Omental fat pad (tissue), 4 donors: ENCODE results near the gene MOAP1. TPM values are rescaled to one million over a fixed set of nuclear protein-coding genes. Genes with fewer than 3 reads are reported as not detected.
"Not testable (repeated sequence)": the region's sequence is repeated elsewhere in the genome, so short reads cannot be mapped to it uniquely, and the experiment has no call there.

Experiments used
- ATAC-seq: fragments of 150-250 bp; one replicate; pipeline ENCODE4 v1.9.1; 2016; ENCODE audit warnings: mild to moderate bottlenecking, moderate library complexity; ENCODE audit not compliant: low FRiP score
- DNase-seq: peaks from one replicate; pipeline ENCODE4 v3.0.0-alpha.2; 2019; ENCODE audit warnings: low spot score
- total RNA-seq, 4 donors: library from RNA; depleted of rRNA; stranded (reverse); fragments of >200 nt; gene quantifications; one replicate each; pipeline ENCODE4 v1.1.0, GENCODE V29; 2016
- TF ChIP-seq, protein P1 (sequence below), 3 donors: fragments of 450-650 bp; IDR thresholded peaks; one replicate each; pipeline ENCODE4 v1.5.1; 2016 to 2017; ENCODE audit warnings: antibody characterized with exemption in 3 of 3, mild to moderate bottlenecking in 3 of 3, moderate library complexity in 2 of 3

MOAP1 gene, protein sequence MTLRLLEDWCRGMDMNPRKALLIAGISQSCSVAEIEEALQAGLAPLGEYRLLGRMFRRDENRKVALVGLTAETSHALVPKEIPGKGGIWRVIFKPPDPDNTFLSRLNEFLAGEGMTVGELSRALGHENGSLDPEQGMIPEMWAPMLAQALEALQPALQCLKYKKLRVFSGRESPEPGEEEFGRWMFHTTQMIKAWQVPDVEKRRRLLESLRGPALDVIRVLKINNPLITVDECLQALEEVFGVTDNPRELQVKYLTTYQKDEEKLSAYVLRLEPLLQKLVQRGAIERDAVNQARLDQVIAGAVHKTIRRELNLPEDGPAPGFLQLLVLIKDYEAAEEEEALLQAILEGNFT
- 10 to 100 TPM; 18.0 to 29.6 (median 24.3) TPM for total RNA-seq

DNA sequence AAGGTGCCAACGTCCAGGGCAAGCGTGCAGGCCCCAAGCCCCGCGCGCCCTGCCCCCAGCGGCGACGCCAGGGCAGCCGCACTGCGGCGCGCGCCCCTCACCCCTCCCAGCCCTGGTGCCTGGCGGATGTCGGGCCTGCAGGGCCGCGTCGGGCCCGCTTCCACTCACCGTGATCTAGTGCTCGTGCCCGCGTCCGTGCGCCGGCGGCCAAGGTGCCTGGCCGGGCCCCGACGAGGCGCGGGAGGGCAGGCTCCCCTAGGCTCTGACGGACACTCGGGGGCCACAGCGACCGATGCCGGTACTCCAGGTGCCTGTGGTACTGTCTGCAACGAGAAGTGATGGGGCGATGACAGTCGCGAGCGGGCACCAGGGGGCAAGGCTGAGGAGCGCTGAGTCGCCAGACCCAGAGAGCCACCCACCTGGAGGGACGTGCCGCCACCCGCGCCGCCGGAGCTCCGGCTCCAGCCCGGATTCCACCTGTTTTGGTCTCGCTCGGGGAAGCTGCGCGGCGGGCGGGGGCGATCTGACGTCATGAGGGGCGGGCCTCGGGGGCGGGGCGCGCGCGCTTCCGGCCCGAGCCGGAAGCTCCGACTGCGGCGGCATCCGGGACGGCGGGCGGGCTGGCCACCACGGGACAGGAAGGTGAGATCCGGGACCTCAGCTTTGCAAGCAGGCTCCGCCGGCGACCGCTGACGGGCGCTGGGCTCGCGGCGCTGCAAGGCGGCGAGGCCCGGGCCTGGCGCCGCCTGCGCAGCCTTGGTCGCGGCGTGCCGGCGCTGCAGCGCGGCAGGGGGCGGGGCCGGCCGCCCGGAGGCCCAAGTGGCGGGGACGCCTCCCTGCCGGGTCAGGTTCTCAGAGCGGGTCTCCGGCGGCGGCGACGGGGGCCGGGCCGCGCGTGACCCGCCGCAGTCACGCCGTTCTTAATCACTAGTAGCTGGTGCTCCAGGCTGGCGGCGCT is at the start of gene MOAP1, which contains the start of gene LYSET:
TSS of gene MOAP1 (minus strand) at position 507 of the 958 bp plus-strand sequence. CDS start 655 bp downstream, outside the sequence.
TSS of gene LYSET (plus strand) at position 927 of the 958 bp plus-strand sequence. CDS start 89 bp downstream, outside the sequence.
- DNase-seq (peak; percentile 53), ATAC-seq (peak; percentile 95)
- TF ChIP-seq, protein P1, sequence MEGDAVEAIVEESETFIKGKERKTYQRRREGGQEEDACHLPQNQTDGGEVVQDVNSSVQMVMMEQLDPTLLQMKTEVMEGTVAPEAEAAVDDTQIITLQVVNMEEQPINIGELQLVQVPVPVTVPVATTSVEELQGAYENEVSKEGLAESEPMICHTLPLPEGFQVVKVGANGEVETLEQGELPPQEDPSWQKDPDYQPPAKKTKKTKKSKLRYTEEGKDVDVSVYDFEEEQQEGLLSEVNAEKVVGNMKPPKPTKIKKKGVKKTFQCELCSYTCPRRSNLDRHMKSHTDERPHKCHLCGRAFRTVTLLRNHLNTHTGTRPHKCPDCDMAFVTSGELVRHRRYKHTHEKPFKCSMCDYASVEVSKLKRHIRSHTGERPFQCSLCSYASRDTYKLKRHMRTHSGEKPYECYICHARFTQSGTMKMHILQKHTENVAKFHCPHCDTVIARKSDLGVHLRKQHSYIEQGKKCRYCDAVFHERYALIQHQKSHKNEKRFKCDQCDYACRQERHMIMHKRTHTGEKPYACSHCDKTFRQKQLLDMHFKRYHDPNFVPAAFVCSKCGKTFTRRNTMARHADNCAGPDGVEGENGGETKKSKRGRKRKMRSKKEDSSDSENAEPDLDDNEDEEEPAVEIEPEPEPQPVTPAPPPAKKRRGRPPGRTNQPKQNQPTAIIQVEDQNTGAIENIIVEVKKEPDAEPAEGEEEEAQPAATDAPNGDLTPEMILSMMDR (IDR thresholded peaks at IDR 0.05): peak in 1 of 3 donors; percentile 11

DNA sequence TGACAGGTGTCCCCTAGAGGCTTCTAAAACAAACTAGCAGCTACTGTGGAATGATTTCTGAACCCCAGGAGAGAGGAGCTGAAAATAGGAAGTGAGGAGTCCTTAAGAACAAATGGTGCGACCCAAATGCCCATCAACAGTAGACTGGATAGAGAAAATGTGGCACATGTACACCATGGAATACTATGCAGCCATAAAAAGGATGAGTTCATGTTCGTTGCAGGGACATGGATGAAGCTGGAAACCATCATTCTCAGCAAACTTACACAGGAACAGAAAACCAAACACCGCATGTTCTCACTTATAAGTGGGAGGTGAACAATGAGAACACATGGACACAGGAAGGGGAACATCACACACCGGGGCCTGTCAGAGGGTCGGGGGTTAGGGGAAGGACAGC is 48.4 kb upstream of the MOAP1 start:
- DNase-seq, ATAC-seq: not testable (repeated sequence)

DNA sequence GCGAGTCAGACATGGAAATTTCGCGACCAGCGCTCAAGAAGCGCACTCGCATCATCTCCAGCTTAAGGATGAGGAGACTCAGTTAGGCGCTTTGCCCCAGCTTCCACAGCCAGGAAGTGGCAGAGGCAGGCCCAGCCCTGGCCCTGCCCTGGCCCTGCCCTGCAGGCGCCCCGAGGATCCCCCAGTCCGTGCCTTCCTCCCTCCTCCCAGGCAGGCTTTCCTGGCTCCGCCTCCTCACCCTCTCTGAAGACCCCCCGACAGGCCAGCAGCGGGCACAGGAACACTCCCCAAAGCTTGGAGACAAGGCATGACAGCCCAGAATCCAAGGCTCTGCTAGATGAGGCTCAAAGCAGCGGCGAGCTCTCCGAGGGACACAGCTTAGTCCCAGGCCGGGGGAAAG is 47.5 kb upstream of the MOAP1 start:
- DNase-seq (no peak), ATAC-seq (no peak)
- TF ChIP-seq, protein P1 (IDR thresholded peaks at IDR 0.05): no peak

DNA sequence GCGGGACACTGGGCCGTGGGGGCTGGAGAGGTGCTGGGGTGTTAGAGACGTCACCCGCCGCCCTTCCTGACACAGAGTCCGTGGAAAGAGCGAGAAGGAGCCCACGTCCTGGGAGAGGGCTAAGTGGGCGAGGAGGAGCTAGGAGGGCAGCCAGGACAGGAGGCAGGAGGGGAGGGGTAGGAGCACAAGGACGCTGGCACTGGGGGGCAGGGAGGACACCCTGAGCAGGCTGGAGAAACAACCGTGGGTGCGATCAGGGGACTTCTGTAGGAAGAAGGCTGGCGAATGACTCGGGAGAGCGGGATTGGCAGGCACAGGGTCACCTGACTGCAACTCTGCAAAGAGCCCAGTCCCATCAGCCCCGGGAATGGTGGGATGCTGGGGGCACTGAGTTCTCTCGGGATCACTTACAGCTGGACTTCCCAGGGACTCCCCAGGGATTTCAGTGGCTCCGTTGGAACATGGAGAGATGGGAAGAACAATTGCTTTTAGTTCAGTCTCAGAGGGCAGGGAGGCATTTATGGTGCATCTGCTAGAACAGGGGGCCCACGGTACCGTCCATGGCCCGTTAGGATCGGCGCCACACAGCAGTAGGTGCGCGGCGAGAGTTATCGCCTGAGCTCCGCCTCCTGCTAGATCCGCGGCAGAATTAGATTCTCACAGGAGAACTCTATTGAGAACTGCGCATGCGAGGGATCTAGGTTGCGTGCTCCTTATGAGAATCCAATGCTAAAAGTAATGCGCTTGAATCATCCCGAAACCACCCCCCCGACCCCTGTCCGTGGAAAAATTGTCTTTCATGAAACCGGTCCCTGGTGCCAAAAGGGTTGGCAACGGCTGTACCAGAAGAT is 46.7 kb upstream of the MOAP1 start:
- TF ChIP-seq, protein P1 (IDR thresholded peaks at IDR 0.05): no peak
- DNase-seq: no peak
- ATAC-seq: peak; percentile 38

DNA sequence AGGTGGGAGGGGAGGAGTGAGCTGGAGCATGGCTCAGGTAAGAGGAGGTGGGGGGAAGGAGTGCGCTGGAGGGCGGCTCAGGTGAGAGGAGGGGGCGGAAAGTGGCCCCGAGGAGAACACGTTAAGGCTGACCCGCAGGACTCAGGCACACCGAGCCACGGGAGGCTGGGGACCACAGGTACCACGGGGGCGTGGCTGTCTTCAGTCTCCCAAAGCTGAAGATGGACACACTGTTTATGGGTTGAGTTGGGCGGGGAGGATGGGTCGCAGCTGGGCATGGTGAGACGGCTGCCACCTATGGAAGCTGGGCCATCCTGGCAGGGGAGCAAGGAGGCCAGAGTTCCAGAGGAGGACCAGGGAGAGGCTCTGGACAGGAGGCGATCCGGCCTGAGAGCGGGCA is 45.8 kb upstream of the MOAP1 start:
- DNase-seq (no peak), ATAC-seq (no peak)
- TF ChIP-seq, protein P1 (IDR thresholded peaks at IDR 0.05): no peak

DNA sequence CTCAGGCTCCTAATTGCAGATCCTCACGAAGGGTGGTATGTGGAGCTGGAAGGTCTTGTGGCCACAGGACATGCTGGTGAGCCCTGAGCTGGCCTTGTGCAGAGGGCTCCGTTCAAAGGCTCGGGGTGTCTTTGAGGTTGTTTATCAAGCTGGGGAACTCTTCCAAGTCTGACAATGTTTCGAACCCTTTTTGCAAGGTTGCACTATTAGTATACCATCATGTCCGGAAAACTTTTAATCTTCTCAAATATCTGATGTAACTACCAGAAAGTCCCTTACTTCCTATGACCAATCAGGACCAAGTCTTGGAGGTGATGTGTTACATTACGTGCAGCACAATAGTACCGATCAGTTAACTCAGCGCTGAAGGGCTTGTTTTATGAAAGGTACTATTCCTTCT is 43.9 kb upstream of the MOAP1 start:
- ATAC-seq: no peak
- DNase-seq: no peak
- TF ChIP-seq, protein P1 (IDR thresholded peaks at IDR 0.05): no peak
